ENCODE measurements around the gene USP12. TPM values are rescaled to one million over a fixed set of nuclear protein-coding genes. Genes with fewer than 3 reads are reported as not detected.
"Not testable (repeated sequence)": the region's sequence is repeated elsewhere in the genome, so short reads cannot be mapped to it uniquely, and the experiment has no call there.

USP12 gene
- total and polyA plus RNA-seq, 12 donors: 4.6 to 20.3 (median 13.3) TPM

- TF ChIP-seq POLR2A (IDR thresholded peaks at IDR 0.05) (no peak), CTCF (IDR thresholded peaks at IDR 0.05) (no peak)
- Histone ChIP-seq H3K9me3 (replicated peaks in 1 of 3) (no peaks in the 10 kb centered on the region), H3K4me3 (no peak overlapping the region), H3K4me1 (replicated peaks in 1 of 2) (no peaks in the 10 kb centered on the region), H3K36me3 (replicated peaks in 1 of 2) (no peaks in the 10 kb centered on the region), H3K27me3 (no peaks in the 10 kb centered on the region), H3K27ac (no peak overlapping the region)
- 77 to 94% (median 91%) methylated on average over 1 of the region's 1 CpG for WGBS, 4 donors
- intact Hi-C loops (cut with DNase I): no loop called here
- DNase-seq: no peak
Measured at GRCh38 chr13:27192973-27193372, 21.4 kb upstream of the USP12 start.

DNA sequence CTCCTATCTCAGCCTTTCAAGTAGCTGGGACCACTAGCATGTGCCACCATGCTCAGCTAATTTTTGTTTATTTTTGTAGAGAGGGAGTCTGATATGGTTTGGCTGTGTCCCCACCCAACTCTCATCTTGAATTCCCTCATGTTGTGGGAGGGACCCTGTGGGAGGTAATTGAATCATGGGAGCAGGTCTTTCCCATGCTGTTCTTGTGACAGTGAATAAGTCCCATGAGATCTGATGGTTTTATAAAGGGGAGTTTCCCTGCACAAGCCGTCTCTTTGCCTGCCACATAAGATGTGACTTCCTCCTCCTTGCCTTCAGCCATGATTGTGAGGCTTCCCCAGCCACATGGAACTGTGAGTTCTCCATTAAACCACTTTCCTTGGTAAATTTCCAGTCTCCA, 20.8 kb upstream of the USP12 start:
- H3K9me3 ChIP-seq (replicated peaks in 1 of 3); H3K27ac ChIP-seq; H3K27me3 ChIP-seq; intact Hi-C loops (cut with DNase I); H3K36me3 ChIP-seq (replicated peaks in 1 of 2); DNase-seq; H3K4me3 ChIP-seq; H3K4me1 ChIP-seq (replicated peaks in 1 of 2): not testable (repeated sequence)
- 44 to 76% (median 53%) methylated on average over 1 of the region's 1 CpG for WGBS, 4 donors

- Histone ChIP-seq H3K9me3 (replicated peaks in 1 of 3) (no peaks in the 10 kb centered on the region), H3K27ac (no peak overlapping the region), H3K36me3 (replicated peaks in 1 of 2) (no peaks in the 10 kb centered on the region), H3K4me1 (replicated peaks in 1 of 2) (no peaks in the 10 kb centered on the region), H3K4me3 (no peak overlapping the region), H3K27me3 (no peaks in the 10 kb centered on the region)
- no peak for DNase-seq
- intact Hi-C loops (cut with DNase I): no loop called here
- TF ChIP-seq CTCF (IDR thresholded peaks at IDR 0.05): no peak
- no peak for TF ChIP-seq POLR2A (IDR thresholded peaks at IDR 0.05)
Measured at GRCh38 chr13:27189192-27189591, 17.6 kb upstream of the USP12 start.

DNA sequence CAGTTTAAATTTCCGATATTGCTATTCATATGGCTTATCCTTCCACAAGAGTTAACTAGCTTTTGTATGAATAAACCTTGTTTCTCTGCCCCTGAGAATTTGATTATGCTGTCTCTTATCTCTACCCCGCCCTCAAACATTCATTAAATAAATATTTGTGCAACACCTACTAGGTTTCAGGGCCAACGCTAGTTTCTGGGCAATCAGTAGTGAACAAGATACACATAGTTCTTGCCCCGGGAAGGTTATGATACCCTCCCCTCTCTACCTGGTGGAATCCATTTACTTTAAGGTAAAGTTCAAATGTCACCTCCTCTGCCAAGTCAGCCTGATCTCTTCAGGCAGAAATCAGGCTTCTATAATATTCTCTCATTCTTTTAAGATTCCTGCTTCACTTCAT, 16.6 kb upstream of the USP12 start:
- no peak for TF ChIP-seq POLR2A (IDR thresholded peaks at IDR 0.05)
- TF ChIP-seq CTCF (IDR thresholded peaks at IDR 0.05): no peak
- 83 to 90% (median 85%) methylated on average over 4 of the region's 4 CpGs for WGBS, 4 donors
- intact Hi-C loops (cut with DNase I): no loop called here

DNA sequence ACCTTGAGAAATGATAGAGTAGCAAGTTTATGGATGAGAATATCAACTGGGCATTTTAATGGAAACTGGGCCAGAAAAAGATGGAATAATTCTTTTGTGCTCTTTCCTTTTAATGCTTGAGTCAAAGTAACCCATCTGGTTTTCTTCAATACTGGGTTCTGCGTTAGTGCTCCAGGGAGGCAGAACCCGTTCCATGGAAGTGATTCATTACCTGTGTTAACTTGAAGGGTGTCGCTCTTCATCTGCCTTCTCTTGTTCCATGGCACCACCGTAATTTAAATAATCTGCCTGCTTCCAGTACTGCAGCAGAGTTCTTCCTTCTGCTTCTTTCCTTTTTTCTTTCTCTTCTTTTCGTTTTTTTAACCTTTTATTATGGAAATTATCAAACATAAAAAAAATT, 14.7 kb upstream of the USP12 start:
- DNase-seq: no peak
- intact Hi-C loops (cut with DNase I): no loop called here

More for the DNA sequence above, 16.6 kb upstream of the USP12 start:
- no peak overlapping the region for H3K4me3 ChIP-seq
- no peaks in the 10 kb centered on the region for H3K27me3 ChIP-seq
- no peak overlapping the region for H3K27ac ChIP-seq
- H3K4me1 ChIP-seq (replicated peaks in 1 of 2): no peaks in the 10 kb centered on the region
- no peaks in the 10 kb centered on the region for H3K36me3 ChIP-seq (replicated peaks in 1 of 2)
- no peaks in the 10 kb centered on the region for H3K9me3 ChIP-seq (replicated peaks in 1 of 3)
- DNase-seq: no peak

More for the DNA sequence above, 14.7 kb upstream of the USP12 start:
- no peaks in the 10 kb centered on the region for H3K36me3 ChIP-seq (replicated peaks in 1 of 2)
- H3K27me3 ChIP-seq: no peaks in the 10 kb centered on the region
- WGBS, 4 donors: 69 to 76% (median 71%) methylated on average over 5 of the region's 5 CpGs
- H3K27ac ChIP-seq: no peak overlapping the region
- H3K4me1 ChIP-seq (replicated peaks in 1 of 2): no peaks in the 10 kb centered on the region
- no peaks in the 10 kb centered on the region for H3K9me3 ChIP-seq (replicated peaks in 1 of 3)
- TF ChIP-seq POLR2A (IDR thresholded peaks at IDR 0.05) (no peak), CTCF (IDR thresholded peaks at IDR 0.05) (no peak)
- no peak overlapping the region for H3K4me3 ChIP-seq
